Measurements from ENCODE around the gene LIPM.

The LIPM gene

DNA sequence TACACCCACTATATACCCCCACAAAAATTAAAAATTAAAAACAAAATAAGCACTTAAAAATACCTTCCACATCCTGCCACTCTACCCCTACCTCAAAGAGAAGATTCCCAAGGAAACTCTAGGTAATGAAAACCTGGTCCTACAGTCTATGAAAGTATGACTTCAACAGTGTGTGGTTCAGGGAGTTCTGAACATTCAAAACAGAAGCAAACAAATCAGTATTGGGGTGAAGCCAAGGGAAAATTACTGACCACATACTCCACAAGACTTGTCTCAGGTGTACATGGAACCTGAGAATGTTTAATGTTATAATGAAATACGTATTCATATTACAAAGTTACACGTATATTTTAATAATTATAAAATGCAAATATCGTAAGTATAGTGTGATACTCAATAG is 20.3 kb upstream of the LIPM start:
- no peaks in the 10 kb centered on the region for H3K4me1 Mint-ChIP-seq
- TF ChIP-seq, protein P1, sequence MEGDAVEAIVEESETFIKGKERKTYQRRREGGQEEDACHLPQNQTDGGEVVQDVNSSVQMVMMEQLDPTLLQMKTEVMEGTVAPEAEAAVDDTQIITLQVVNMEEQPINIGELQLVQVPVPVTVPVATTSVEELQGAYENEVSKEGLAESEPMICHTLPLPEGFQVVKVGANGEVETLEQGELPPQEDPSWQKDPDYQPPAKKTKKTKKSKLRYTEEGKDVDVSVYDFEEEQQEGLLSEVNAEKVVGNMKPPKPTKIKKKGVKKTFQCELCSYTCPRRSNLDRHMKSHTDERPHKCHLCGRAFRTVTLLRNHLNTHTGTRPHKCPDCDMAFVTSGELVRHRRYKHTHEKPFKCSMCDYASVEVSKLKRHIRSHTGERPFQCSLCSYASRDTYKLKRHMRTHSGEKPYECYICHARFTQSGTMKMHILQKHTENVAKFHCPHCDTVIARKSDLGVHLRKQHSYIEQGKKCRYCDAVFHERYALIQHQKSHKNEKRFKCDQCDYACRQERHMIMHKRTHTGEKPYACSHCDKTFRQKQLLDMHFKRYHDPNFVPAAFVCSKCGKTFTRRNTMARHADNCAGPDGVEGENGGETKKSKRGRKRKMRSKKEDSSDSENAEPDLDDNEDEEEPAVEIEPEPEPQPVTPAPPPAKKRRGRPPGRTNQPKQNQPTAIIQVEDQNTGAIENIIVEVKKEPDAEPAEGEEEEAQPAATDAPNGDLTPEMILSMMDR (IDR thresholded peaks at IDR 0.05; ENCODE audit: unreplicated experiment in 3 of 3) = no peak
- H3K27ac Mint-ChIP-seq = no peak overlapping the region
- no peaks in the 10 kb centered on the region for H3K27me3 Mint-ChIP-seq (ENCODE audit: low read depth)
- no peaks in the 10 kb centered on the region for H3K36me3 Mint-ChIP-seq (ENCODE audit: low read depth)
- H3K9me3 Mint-ChIP-seq = no peaks in the 10 kb centered on the region
- no peak overlapping the region for H3K4me3 Mint-ChIP-seq

DNA sequence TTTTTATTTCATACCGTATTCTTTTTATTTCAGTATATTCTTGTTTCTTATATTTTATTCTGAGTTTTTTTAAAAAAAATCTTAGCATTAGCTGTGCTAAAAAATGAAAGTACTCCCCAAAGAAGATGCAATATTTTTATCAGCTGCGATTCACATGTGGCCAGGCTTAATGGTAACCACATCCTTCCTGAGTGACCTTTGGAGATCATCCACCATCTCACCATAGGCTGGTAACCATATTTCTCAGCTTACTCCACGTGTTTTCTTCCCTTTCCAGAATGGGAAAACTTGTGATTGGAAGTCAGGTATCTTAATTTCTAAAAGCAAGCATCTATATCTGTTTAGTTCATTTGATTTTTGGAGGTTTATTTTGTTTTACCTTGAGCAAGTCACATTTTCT is 18.8 kb upstream of the LIPM start:
- H3K36me3 Mint-ChIP-seq (ENCODE audit: low read depth) = no peaks in the 10 kb centered on the region
- H3K27ac Mint-ChIP-seq = no peak overlapping the region
- H3K27me3 Mint-ChIP-seq (ENCODE audit: low read depth) = no peaks in the 10 kb centered on the region
- no peaks in the 10 kb centered on the region for H3K4me1 Mint-ChIP-seq
- TF ChIP-seq, protein P1 (IDR thresholded peaks at IDR 0.05; ENCODE audit: unreplicated experiment in 3 of 3) = no peak
- H3K4me3 Mint-ChIP-seq = no peak overlapping the region
- H3K9me3 Mint-ChIP-seq = no peaks in the 10 kb centered on the region

DNA sequence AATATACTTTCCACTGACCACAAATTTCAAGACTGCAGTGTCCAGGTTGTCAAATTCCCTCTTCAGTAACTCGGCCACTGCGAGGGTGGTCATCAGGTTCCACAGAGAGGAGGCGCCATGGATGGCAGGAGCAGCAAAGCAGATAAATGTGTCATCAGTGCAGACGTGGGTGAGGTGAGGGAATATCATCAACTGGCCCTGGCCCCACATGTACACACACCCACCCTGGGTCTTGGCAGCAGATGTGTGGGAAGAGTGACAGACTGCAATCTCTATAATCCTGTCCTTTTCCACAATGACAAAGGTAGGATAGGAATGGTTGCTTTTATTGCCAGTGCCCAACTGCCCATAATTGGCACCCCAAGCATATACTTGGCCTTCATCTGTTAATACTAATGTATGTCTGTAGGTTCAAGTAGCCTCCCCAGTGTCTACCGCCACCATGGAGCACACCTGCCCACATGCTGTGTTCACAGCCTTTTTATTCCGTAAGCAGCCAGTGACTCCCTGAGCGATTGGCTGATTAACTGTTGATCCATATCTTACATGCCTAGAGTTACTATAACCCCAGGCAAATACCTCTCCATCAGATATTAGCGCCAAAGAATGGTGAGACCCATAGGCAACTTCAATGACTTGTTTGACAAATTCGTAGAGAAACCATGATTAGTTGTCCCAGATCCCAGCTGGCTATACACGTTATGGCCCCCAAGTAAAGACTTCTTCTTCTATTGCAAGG is 16.3 kb upstream of the LIPM start:
- Mint-ChIP-seq H3K27ac (no peak overlapping the region), H3K4me1 (no peaks in the 10 kb centered on the region), H3K27me3 (ENCODE audit: low read depth) (no peaks in the 10 kb centered on the region), H3K4me3 (no peak overlapping the region), H3K36me3 (ENCODE audit: low read depth) (no peaks in the 10 kb centered on the region), H3K9me3 (no peaks in the 10 kb centered on the region)
- TF ChIP-seq, protein P1 (IDR thresholded peaks at IDR 0.05; ENCODE audit: unreplicated experiment in 3 of 3) = no peak

DNA sequence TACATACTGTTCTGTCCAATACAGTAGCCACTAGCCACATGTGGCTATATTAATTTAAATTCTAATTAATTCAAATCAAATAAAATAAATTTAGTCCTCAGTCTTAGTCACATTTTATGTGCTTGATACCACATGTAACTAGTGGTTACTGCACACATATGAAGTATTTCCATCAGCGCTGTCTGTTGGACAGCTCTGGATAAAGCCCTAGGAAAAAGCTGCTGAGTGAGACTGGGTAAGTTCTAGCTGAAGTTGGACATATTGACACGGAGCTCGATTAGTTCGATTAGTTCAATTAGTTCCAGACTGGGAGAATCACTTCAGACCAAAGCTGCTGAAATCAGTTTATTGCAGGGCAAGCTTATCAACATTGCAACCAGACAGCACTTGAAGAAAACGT is 15.1 kb upstream of the LIPM start:
- no peaks in the 10 kb centered on the region for H3K27me3 Mint-ChIP-seq (ENCODE audit: low read depth)
- no peak overlapping the region for H3K27ac Mint-ChIP-seq
- no peaks in the 10 kb centered on the region for H3K4me1 Mint-ChIP-seq

DNA sequence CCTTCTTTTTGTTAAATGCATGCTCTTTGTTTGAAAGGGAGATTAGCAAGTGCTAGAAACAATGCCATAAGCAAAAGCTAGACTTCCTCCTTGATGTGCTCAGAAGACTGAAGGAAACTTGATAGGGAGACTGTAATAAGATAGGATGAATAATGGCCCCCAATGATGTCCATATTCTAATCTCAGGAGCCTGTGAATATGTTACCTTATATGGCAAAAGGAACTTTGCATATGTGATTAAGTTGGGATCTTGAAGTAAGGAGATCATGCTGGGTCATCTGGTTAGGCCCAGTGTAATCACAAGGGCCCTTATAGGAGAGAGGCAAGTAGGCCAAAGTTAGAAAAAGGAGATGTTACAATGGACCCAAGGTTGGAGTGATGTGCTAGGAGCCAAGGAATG is 13.6 kb upstream of the LIPM start:
- H3K9me3 Mint-ChIP-seq = no peaks in the 10 kb centered on the region
- TF ChIP-seq, protein P1 (IDR thresholded peaks at IDR 0.05; ENCODE audit: unreplicated experiment in 3 of 3) = no peak
- H3K4me3 Mint-ChIP-seq = no peak overlapping the region
- peaks cover 4% of the 10 kb centered on the region for H3K27me3 Mint-ChIP-seq (ENCODE audit: low read depth)
- no peaks in the 10 kb centered on the region for H3K4me1 Mint-ChIP-seq
- H3K36me3 Mint-ChIP-seq (ENCODE audit: low read depth) = no peaks in the 10 kb centered on the region
- H3K27ac Mint-ChIP-seq = no peak overlapping the region

More for the DNA sequence above, 15.1 kb upstream of the LIPM start:
- Mint-ChIP-seq H3K9me3 (no peaks in the 10 kb centered on the region), H3K36me3 (ENCODE audit: low read depth) (no peaks in the 10 kb centered on the region), H3K4me3 (no peak overlapping the region)
- TF ChIP-seq, protein P1 (IDR thresholded peaks at IDR 0.05; ENCODE audit: unreplicated experiment in 3 of 3) = no peak

DNA sequence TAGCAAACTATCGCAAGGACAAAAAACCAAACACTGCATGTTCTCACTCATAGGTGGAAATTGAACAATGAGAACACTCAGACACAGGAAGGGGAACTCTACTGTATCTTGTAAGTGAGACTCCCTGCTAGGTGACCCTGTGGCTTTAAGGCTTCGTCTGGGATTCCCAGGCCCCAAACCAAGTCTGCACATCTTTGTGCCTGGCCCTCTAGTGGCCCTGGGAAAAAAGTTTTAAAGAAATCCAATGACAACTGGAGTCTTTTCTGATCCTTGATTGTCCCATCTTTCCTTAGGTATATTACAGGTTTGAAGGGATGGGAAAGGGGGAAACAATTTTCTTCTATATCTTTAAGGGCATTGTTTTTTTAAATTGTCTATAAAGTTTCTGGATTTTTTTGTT is 10.6 kb upstream of the LIPM start:
- H3K9me3 Mint-ChIP-seq = no peaks in the 10 kb centered on the region
- no peak overlapping the region for H3K27ac Mint-ChIP-seq

More for the DNA sequence above, 10.6 kb upstream of the LIPM start:
- no peak overlapping the region for H3K4me3 Mint-ChIP-seq
- no peaks in the 10 kb centered on the region for H3K4me1 Mint-ChIP-seq
- TF ChIP-seq, protein P1 (IDR thresholded peaks at IDR 0.05; ENCODE audit: unreplicated experiment in 3 of 3) = peak; percentile 43 to 56 (median 48)
- H3K36me3 Mint-ChIP-seq (ENCODE audit: low read depth) = no peaks in the 10 kb centered on the region
- peaks cover 4% of the 10 kb centered on the region for H3K27me3 Mint-ChIP-seq (ENCODE audit: low read depth)
